H1 (cell line): Measurements from ENCODE around the gene PCGF3. TPM values are rescaled to one million over a fixed set of nuclear protein-coding genes. Genes with fewer than 3 reads are reported as not detected.

Experiments used
- CTCF ChIA-PET: fragments of 300-600 bp; sonication (Branson Sonifier 250); formaldehyde crosslinking; loops from one replicate; lab custom pipeline; 2021; ENCODE audit not compliant: partially characterized antibody; lab: Charles Lee
- POLR2A ChIA-PET: fragments of 300-600 bp; sonication (Branson Sonifier 250); formaldehyde crosslinking; loops from one replicate; lab custom pipeline; 2021; ENCODE audit warnings: inconsistent platforms; ENCODE audit not compliant: partially characterized antibody; lab: Charles Lee
- DNase-seq, 2 experiments: peaks; one replicate each; pipeline versions ENCODE4 v3.0.0 to v3.0.0-alpha.2; 2010 to 2022; ENCODE audit warnings: low spot score in 2 of 2, low read depth in 1 of 2, mixed read lengths in 1 of 2
- FAIRE-seq: peaks from 2 replicates; lab custom pipeline; 2011; peaks lifted over from hg19 to GRCh38; lab: Jason Lieb, UNC
- H2AFZ ChIP-seq: 2 replicates; pipeline ENCODE4 v1.8.1; 2012; ENCODE audit warnings: low read length, inconsistent platforms
- H2AK5ac ChIP-seq: 2 replicates; pipeline ENCODE4 v1.6.1; 2013; ENCODE audit warnings: low read depth, low read length
- H2BK120ac ChIP-seq: replicated peaks from 2 replicates; pipeline ENCODE3; 2013; ENCODE audit warnings: low read depth, low read length, inconsistent platforms
- H2BK12ac ChIP-seq: 2 replicates; pipeline ENCODE4 v1.6.1; 2013; ENCODE audit warnings: low read depth, low read length
- H2BK15ac ChIP-seq: 2 replicates; pipeline ENCODE4 v1.6.1; 2013; ENCODE audit warnings: low read length
- H2BK20ac ChIP-seq: 2 replicates; pipeline ENCODE4 v1.6.1; 2013; ENCODE audit warnings: low read length
- H2BK5ac ChIP-seq: 2 replicates; pipeline ENCODE4 v1.6.1; 2013; ENCODE audit warnings: low read depth, low read length
- H3K14ac ChIP-seq: 2 replicates; pipeline ENCODE4 v1.6.1; 2013; ENCODE audit warnings: inconsistent platforms; ENCODE audit not compliant: insufficient read length
- H3K18ac ChIP-seq: 2 replicates; pipeline ENCODE4 v1.6.1; 2013; ENCODE audit warnings: low read length; ENCODE audit errors: extremely low read depth
- H3K23ac ChIP-seq: 2 replicates; pipeline ENCODE4 v1.6.1; 2013; ENCODE audit warnings: inconsistent platforms; ENCODE audit not compliant: insufficient read length
- H3K23me2 ChIP-seq: 2 replicates; pipeline ENCODE4 v1.6.1; 2013; ENCODE audit warnings: low read depth, low read length
- H3K27ac ChIP-seq: 2 replicates; pipeline ENCODE4 v1.6.1; 2011; ENCODE audit warnings: low read depth, low read length, inconsistent platforms
- H3K27me3 ChIP-seq, 4 experiments: replicated peaks in 1 of 4; 1 replicate in 1 of 4; 2 replicates in 3 of 4; pipeline versions ENCODE4 v1.6.1 to v1.8.1; 2011 to 2013; ENCODE audit warnings: low read length in 3 of 4, mild to moderate bottlenecking in 3 of 4, inconsistent platforms in 2 of 4, mixed read lengths in 2 of 4, moderate library complexity in 1 of 4; ENCODE audit not compliant: control insufficient read depth in 3 of 4, insufficient read depth in 3 of 4; ENCODE audit errors: extremely low read depth in 1 of 4
- H3K36me3 ChIP-seq, 4 experiments: 2 replicates each; pipeline versions ENCODE4 v1.6.1 to v1.8.1; 2011 to 2013; ENCODE audit warnings: mild to moderate bottlenecking in 4 of 4, low read length in 3 of 4, moderate library complexity in 2 of 4, control low read depth in 1 of 4, inconsistent platforms in 1 of 4; ENCODE audit not compliant: insufficient read depth in 4 of 4, control insufficient read depth in 2 of 4
- H3K4ac ChIP-seq: replicated peaks from 2 replicates; pipeline ENCODE3; 2013; ENCODE audit warnings: low read length, low read depth, mixed read lengths, inconsistent platforms; ENCODE audit not compliant: insufficient read length
- H3K4me1 ChIP-seq, 4 experiments: replicated peaks in 1 of 4; 1 replicate in 1 of 4; 2 replicates in 3 of 4; pipeline versions ENCODE4 v1.6.1 to v1.8.1; 2011 to 2013; ENCODE audit warnings: low read length in 3 of 4, inconsistent platforms in 2 of 4, mixed read lengths in 1 of 4; ENCODE audit not compliant: insufficient read depth in 4 of 4, control insufficient read depth in 3 of 4
- H3K4me2 ChIP-seq, 2 experiments: 2 replicates each; pipeline versions ENCODE4 v1.6.1 to v1.8.1; 2011 to 2013; ENCODE audit warnings: low read depth in 2 of 2, low read length in 2 of 2, control low read depth in 1 of 2, inconsistent platforms in 1 of 2, mild to moderate bottlenecking in 1 of 2; ENCODE audit not compliant: insufficient read depth in 1 of 2
- H3K4me3 ChIP-seq, 4 experiments: fragments of 200-600, 300-600 bp in 1 of 4; sonication (generic), shearing (Covaris generic), sonication (Bioruptor Twin) in 1 of 4; 2 replicates each; pipeline versions ENCODE4 v1.5.1 to v1.8.1; 2011 to 2016; ENCODE audit warnings: low read length in 4 of 4, low read depth in 3 of 4, control low read depth in 2 of 4, inconsistent platforms in 2 of 4, mild to moderate bottlenecking in 2 of 4, mixed read lengths in 1 of 4, moderate library complexity in 1 of 4; ENCODE audit not compliant: insufficient read depth in 2 of 4; ENCODE audit errors: extremely low read depth in 1 of 4
- H3K56ac ChIP-seq: replicated peaks from 2 replicates; pipeline ENCODE3; 2013; ENCODE audit warnings: low read depth, mild to moderate bottlenecking, mixed read lengths, low read length, inconsistent platforms; ENCODE audit not compliant: insufficient read length
- H3K79me1 ChIP-seq: 2 replicates; pipeline ENCODE4 v1.6.1; 2013; ENCODE audit warnings: low read depth, low read length, control low read depth
- H3K79me2 ChIP-seq, 2 experiments: 2 replicates each; pipeline versions ENCODE4 v1.6.1 to v1.8.1; 2012 to 2013; ENCODE audit warnings: low read length in 2 of 2, mild to moderate bottlenecking in 2 of 2, inconsistent platforms in 1 of 2; ENCODE audit not compliant: insufficient read depth in 2 of 2, control insufficient read depth in 1 of 2
- H3K9ac ChIP-seq, 4 experiments: replicated peaks in 1 of 4; 1 replicate in 1 of 4; 2 replicates in 3 of 4; pipeline versions ENCODE4 v1.6.1 to v1.8.1; 2011 to 2013; ENCODE audit warnings: low read depth in 3 of 4, low read length in 3 of 4, control low read depth in 2 of 4, mild to moderate bottlenecking in 2 of 4, moderate library complexity in 2 of 4, inconsistent platforms in 1 of 4; ENCODE audit errors: extremely low read depth in 1 of 4
- H3K9me3 ChIP-seq, 2 experiments: 2 replicates each; pipeline versions ENCODE4 v1.6.1 to v1.8.1; 2012 to 2013; ENCODE audit warnings: mild to moderate bottlenecking in 2 of 2, moderate library complexity in 2 of 2, control low read depth in 1 of 2, inconsistent platforms in 1 of 2, low read depth in 1 of 2, low read length in 1 of 2, mixed read lengths in 1 of 2; ENCODE audit not compliant: insufficient read depth in 2 of 2
- H4K20me1 ChIP-seq, 2 experiments: replicated peaks in 1 of 2; 2 replicates each; pipeline versions ENCODE3 to v1.8.1; 2011 to 2013; ENCODE audit warnings: inconsistent platforms in 2 of 2, low read length in 2 of 2, mild to moderate bottlenecking in 1 of 2; ENCODE audit not compliant: insufficient read depth in 2 of 2, control insufficient read depth in 1 of 2
- H4K5ac ChIP-seq: 2 replicates; pipeline ENCODE4 v1.6.1; 2013; ENCODE audit warnings: low read length, low read depth, mixed read lengths, inconsistent platforms; ENCODE audit not compliant: insufficient read length
- H4K8ac ChIP-seq: 2 replicates; pipeline ENCODE4 v1.8.0; 2013; ENCODE audit warnings: mild to moderate bottlenecking, moderate library complexity, low read length, inconsistent platforms; ENCODE audit not compliant: insufficient read depth; ENCODE audit errors: extremely low read depth
- H4K91ac ChIP-seq: replicated peaks from 2 replicates; pipeline ENCODE3; 2013; ENCODE audit warnings: low read length, mixed read lengths, inconsistent platforms; ENCODE audit not compliant: insufficient read length
- BACH1 ChIP-seq: IDR thresholded peaks from 2 replicates; pipeline ENCODE4 v1.6.1; 2012; ENCODE audit warnings: low read length, improper control_type of control experiment
- BCL11A ChIP-seq, 2 experiments: IDR thresholded peaks; one replicate each; pipeline ENCODE4 v1.6.1; 2011; ENCODE audit warnings: low read depth in 2 of 2, low read length in 2 of 2, mild to moderate bottlenecking in 2 of 2
- EP300 ChIP-seq, 2 experiments: IDR thresholded peaks; 1 replicate in 1 of 2; 2 replicates in 1 of 2; pipeline ENCODE4 v1.6.1; 2011 to 2012; ENCODE audit warnings: low read depth in 2 of 2, low read length in 2 of 2, mild to moderate bottlenecking in 2 of 2, borderline replicate concordance in 1 of 2, inconsistent platforms in 1 of 2, moderate library complexity in 1 of 2
- HDAC6 ChIP-seq: IDR thresholded peaks from one replicate; pipeline ENCODE4 v1.7.1; 2012; ENCODE audit warnings: low read depth, mild to moderate bottlenecking, inconsistent platforms, low read length, moderate library complexity
- JUND ChIP-seq: IDR thresholded peaks from 2 replicates; pipeline ENCODE4 v1.6.1; 2011; ENCODE audit warnings: mild to moderate bottlenecking, improper control_type of control experiment, low read length
- MAX ChIP-seq: IDR thresholded peaks from 2 replicates; pipeline ENCODE4 v1.6.1; 2012; ENCODE audit warnings: inconsistent platforms
- NANOG ChIP-seq: IDR thresholded peaks from 2 replicates; pipeline ENCODE4 v1.6.1; 2011; ENCODE audit warnings: low read length, low read depth, mild to moderate bottlenecking, inconsistent platforms; ENCODE audit not compliant: insufficient read depth, poor library complexity, severe bottlenecking
- POLR2AphosphoS5 ChIP-seq: IDR thresholded peaks from 2 replicates; pipeline ENCODE4 v1.6.1; 2011; ENCODE audit warnings: low read depth, low read length
- POU5F1 ChIP-seq: IDR thresholded peaks from 2 replicates; pipeline ENCODE4 v1.6.1; 2011; ENCODE audit warnings: low read depth, mild to moderate bottlenecking, low read length, moderate library complexity
- SAP30 ChIP-seq: fragments of 300-600 bp; sonication (generic); IDR thresholded peaks from 2 replicates; pipeline ENCODE4 v1.7.1; 2012; ENCODE audit warnings: low read length, moderate library complexity, mild to moderate bottlenecking, inconsistent platforms; ENCODE audit not compliant: insufficient read depth, insufficient replicate concordance
- SP2 ChIP-seq: IDR thresholded peaks from 2 replicates; pipeline ENCODE4 v1.6.1; 2012; ENCODE audit warnings: mild to moderate bottlenecking, low read length, inconsistent platforms
- TAF1 ChIP-seq: IDR thresholded peaks from 2 replicates; pipeline ENCODE4 v1.6.1; 2011; ENCODE audit warnings: mild to moderate bottlenecking, low read depth, low read length
- TAF7 ChIP-seq: optimal IDR thresholded peaks from 2 replicates; pipeline ENCODE3; 2011; ENCODE audit warnings: low read depth, mild to moderate bottlenecking, inconsistent platforms, low read length, moderate library complexity, borderline replicate concordance
- YY1 ChIP-seq: IDR thresholded peaks from 2 replicates; pipeline ENCODE4 v1.6.1; 2011; ENCODE audit warnings: low read depth, mild to moderate bottlenecking, low read length
- ZNF274 ChIP-seq: IDR thresholded peaks from 2 replicates; pipeline ENCODE4 v1.7.0; 2012; ENCODE audit warnings: low read length, borderline replicate concordance; ENCODE audit errors: extremely low read depth
- WGBS, 2 experiments: shearing (Covaris generic) in 1 of 2; methylation state at CpG; one replicate each; pipeline versions ENCODE4 v1.1.6 to v1.1.7; 2013 to 2015; ENCODE audit warnings: low lambda C conversion rate in 2 of 2, mixed read lengths in 2 of 2, inconsistent platforms in 1 of 2, low coverage in 1 of 2, missing lambda C conversion rate in 1 of 2; ENCODE audit not compliant: insufficient replicate concordance in 2 of 2, insufficient coverage in 1 of 2, insufficient read length in 1 of 2; ENCODE audit errors: extremely low coverage in 1 of 2, missing lambda C conversion rate in 1 of 2; 5-methylcytosine and 5-hydroxymethylcytosine counted together
- polyA plus RNA-seq, 7 experiments: library from polyadenylated mRNA; depleted of rRNA in 3 of 7; stranded (reverse) in 5 of 7; unstranded in 2 of 7; fragments of >200 nt in 5 of 7; fragments of 200-250 nt in 2 of 7; gene quantifications; 1 replicate in 5 of 7; 2 replicates in 1 of 7; 4 replicates in 1 of 7; pipeline versions ENCODE4 v1.2.1 to v1.2.3, GENCODE V29; 2011 to 2013; ENCODE audit warnings: missing spikeins in 2 of 7, mixed read lengths in 2 of 7
- total RNA-seq: library from RNA; stranded (reverse); fragmentation: NEBNext Ultra II Directional; extraction: Animal tissue kit (Norgen Biotek cat#: 25700); gene quantifications from 2 replicates; pipeline ENCODE4 v1.2.1, GENCODE V29; 2021

PCGF3 gene
- total and polyA plus RNA-seq, 2 of the 8 experiments (the other 6 are each of a cell fraction or from before 2014, with no cell fraction given): 52.7 to 52.9 TPM

GRCh38 chr4:797066-797465, 91.4 kb downstream of the PCGF3 start:
- Histone ChIP-seq H3K9ac (no peak overlapping the region), H2BK120ac (no peak overlapping the region), H2BK12ac (no peak overlapping the region), H2AFZ (no peak overlapping the region), H4K5ac (no peak overlapping the region), H3K4me3 (no peak overlapping the region), H2BK20ac (no peak overlapping the region), H3K79me1 (no peaks in the 10 kb centered on the region), H3K23ac (no peak overlapping the region), H3K27ac (no peak overlapping the region), H3K14ac (no peak overlapping the region), H2BK15ac (no peak overlapping the region), H3K27me3 (peaks cover 21 to 49% (median 44%) of the 10 kb centered on the region in 4 experiments), H3K9me3 (no peaks in the 10 kb centered on the region), H2AK5ac (no peak overlapping the region), H3K18ac (no peak overlapping the region), H3K23me2 (peaks cover 5% of the 10 kb centered on the region; the same call in 1 of the 2 replicates), H3K4ac (no peak overlapping the region), H4K91ac (no peak overlapping the region), H2BK5ac (no peak overlapping the region), H3K79me2 (no peaks in the 10 kb centered on the region), H3K4me1 (peaks cover 5 to 33% (median 19%) of the 10 kb centered on the region in 4 experiments), H3K56ac (no peak overlapping the region), H4K8ac (no peak overlapping the region), H4K20me1 (peaks cover 4 to 8% of the 10 kb centered on the region in 2 experiments), H3K4me2 (no peak overlapping the region), H3K36me3 (no peaks in the 10 kb centered on the region)
- ChIA-PET POLR2A (no interaction called here), CTCF (interaction anchor here (0.8 to 3.0 kb wide), 2 partner anchors 17 to 36 kb away, joined by 3 to 10 read pairs; no protein-coding TSS in a partner anchor)
- FAIRE-seq (no peak), DNase-seq (no peak)
- 87% methylated on average over 4 of the region's 4 CpGs; no CpG with 5 or more reads in 1 of the 2 experiments for WGBS, 2 experiments
- TF ChIP-seq HDAC6 (no peak), TAF7 (no peak), BCL11A (IDR thresholded peaks at IDR 0.05; ENCODE audit: low read depth in 2 of 2, low read length in 2 of 2) (no peak), SAP30 (no peak), BACH1 (no peak), MAX (no peak), POLR2AphosphoS5 (no peak), POU5F1 (no peak), ZNF274 (no peak), NANOG (no peak), YY1 (no peak), EP300 (IDR thresholded peaks at IDR 0.05; ENCODE audit: borderline replicate concordance in 1 of 2, low read depth in 2 of 2, low read length in 2 of 2) (no peak), SP2 (no peak), JUND (no peak), TAF1 (no peak)
